Keratinocyte (primary cell): ENCODE measurements around the gene ABCB11. TPM values are rescaled to one million over a fixed set of nuclear protein-coding genes. Genes with fewer than 3 reads are reported as not detected.

Experiments used
- DNase-seq: peaks from one replicate; pipeline ENCODE4 v3.0.0-alpha.2; 2011; ENCODE audit warnings: low read depth, missing footprints, low spot score
- FAIRE-seq: peaks from 2 replicates; lab custom pipeline; 2011; peaks lifted over from hg19 to GRCh38; lab: Jason Lieb, UNC
- H2AFZ ChIP-seq: 2 replicates; pipeline ENCODE4 v1.6.0; 2012; ENCODE audit warnings: low read length, control low read depth, inconsistent platforms; ENCODE audit not compliant: control insufficient read depth
- H3K27ac ChIP-seq: 2 replicates; pipeline ENCODE4 v1.5.1; 2011; ENCODE audit warnings: low read length; ENCODE audit not compliant: control insufficient read depth, insufficient read depth
- H3K27me3 ChIP-seq: 3 replicates; pipeline ENCODE4 v1.6.0; 2011; ENCODE audit warnings: low read length; ENCODE audit not compliant: control insufficient read depth, insufficient read depth; ENCODE audit errors: extremely low read depth
- H3K36me3 ChIP-seq, 2 experiments: 2 replicates in 1 of 2; 3 replicates in 1 of 2; pipeline ENCODE4 v1.5.1; 2011; ENCODE audit warnings: low read length in 2 of 2, mild to moderate bottlenecking in 1 of 2; ENCODE audit not compliant: control insufficient read depth in 2 of 2, insufficient read depth in 2 of 2; ENCODE audit errors: extremely low read depth in 1 of 2
- H3K4me1 ChIP-seq: 3 replicates; pipeline ENCODE4 v1.5.1; 2011; ENCODE audit warnings: low read length; ENCODE audit not compliant: control insufficient read depth, insufficient read depth; ENCODE audit errors: extremely low read depth
- H3K4me2 ChIP-seq: 3 replicates; pipeline ENCODE4 v1.6.0; 2011; ENCODE audit warnings: low read depth, low read length; ENCODE audit not compliant: control insufficient read depth, insufficient read depth; ENCODE audit errors: extremely low read depth
- H3K4me3 ChIP-seq, 3 experiments: fragments of 200-600 bp in 1 of 3; sonication (generic) in 1 of 3; 2 replicates in 2 of 3; 3 replicates in 1 of 3; pipeline ENCODE4 v1.5.1; 2011 to 2016; ENCODE audit warnings: low read length in 3 of 3, mild to moderate bottlenecking in 3 of 3, control low read depth in 2 of 3, inconsistent platforms in 1 of 3, low read depth in 1 of 3, mixed read lengths in 1 of 3, mixed run types in 1 of 3, moderate library complexity in 1 of 3; ENCODE audit not compliant: control insufficient read depth in 2 of 3, insufficient read depth in 2 of 3; ENCODE audit errors: extremely low read depth in 1 of 3
- H3K79me2 ChIP-seq: 2 replicates; pipeline ENCODE4 v1.6.0; 2012; ENCODE audit warnings: low read length; ENCODE audit not compliant: control insufficient read depth, insufficient read depth
- H3K9ac ChIP-seq: 3 replicates; pipeline ENCODE4 v1.6.0; 2011; ENCODE audit warnings: low read length; ENCODE audit not compliant: control insufficient read depth, insufficient read depth; ENCODE audit errors: extremely low read depth
- H3K9me1 ChIP-seq: 3 replicates; pipeline ENCODE4 v1.6.0; 2011; ENCODE audit warnings: low read length; ENCODE audit not compliant: control insufficient read depth, insufficient read depth; ENCODE audit errors: extremely low read depth
- H3K9me3 ChIP-seq: 2 replicates; pipeline ENCODE4 v1.5.1; 2012; ENCODE audit warnings: low read depth, low read length; ENCODE audit not compliant: control insufficient read depth
- H4K20me1 ChIP-seq: 3 replicates; pipeline ENCODE4 v1.6.0; 2011; ENCODE audit warnings: low read length; ENCODE audit not compliant: control insufficient read depth, insufficient read depth; ENCODE audit errors: extremely low read depth
- EZH2 ChIP-seq: IDR thresholded peaks from one replicate; pipeline ENCODE4 v1.6.1; 2012; ENCODE audit warnings: inconsistent platforms, mild to moderate bottlenecking, low read length, moderate library complexity
- dilution Hi-C: fragments of 300-500 bp; cut with MboI; formaldehyde crosslinking; loops from one replicate; pipeline ENCODE4 v1.7.0; 2020; ENCODE audit warnings: low sequenced_read_pairs; ENCODE audit not compliant: extremely low pct_ligation_motif_present
- polyA plus RNA-seq, 5 experiments: library from polyadenylated mRNA; depleted of rRNA in 3 of 5; stranded (reverse) in 3 of 5; stranded (forward) in 1 of 5; unstranded in 1 of 5; fragments of >200 nt; gene quantifications; 1 replicate in 1 of 5; 2 replicates in 3 of 5; 3 replicates in 1 of 5; pipeline versions ENCODE4 v1.2.1 to v1.2.3, GENCODE V29; 2011 to 2012; ENCODE audit warnings: missing spikeins in 2 of 5, low read depth in 1 of 5, low replicate concordance in 1 of 5
- TF ChIP-seq, protein P1 (sequence below), 3 experiments: IDR thresholded peaks in 1 of 3; conservative IDR thresholded peaks in 1 of 3; optimal IDR thresholded peaks in 1 of 3; 2 replicates in 2 of 3; 3 replicates in 1 of 3; pipeline versions ENCODE3 to v1.5.1; 2011; ENCODE audit warnings: low read length in 3 of 3, mild to moderate bottlenecking in 3 of 3, moderate library complexity in 2 of 3, control low read depth in 1 of 3, inconsistent platforms in 1 of 3; ENCODE audit not compliant: insufficient read depth in 2 of 3; ENCODE audit errors: extremely low read depth in 1 of 3

ABCB11 gene
- polyA plus RNA-seq, 1 donor (not counting 4 experiments of a cell fraction or from before 2014, with no cell fraction given) = 0.03 TPM

DNA sequence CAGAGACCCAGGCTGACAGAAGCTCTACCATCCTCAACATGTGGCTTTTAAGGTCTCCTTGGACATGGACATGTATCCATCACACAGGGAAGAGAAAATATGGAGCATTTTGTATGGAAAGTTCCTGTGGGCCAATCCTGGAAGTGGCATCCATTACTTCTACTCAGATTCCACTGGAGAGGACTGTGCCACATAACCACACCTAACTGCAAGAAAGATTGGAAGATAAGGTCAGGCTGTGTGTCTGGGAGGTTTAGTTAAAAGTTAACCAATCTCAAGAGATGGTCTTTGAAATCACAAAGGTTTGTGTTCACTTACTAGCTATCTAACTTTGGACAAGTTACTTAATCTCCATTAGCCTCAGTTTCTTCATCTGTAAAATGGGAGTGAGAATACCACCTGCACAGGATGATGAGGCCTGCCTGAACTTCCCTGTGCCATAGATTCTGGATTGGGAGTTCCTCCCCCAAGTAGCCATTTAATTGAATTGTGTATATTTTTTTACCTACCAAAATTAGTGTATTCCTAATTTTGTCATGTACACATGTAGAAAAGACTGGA is 3.9 kb upstream of the ABCB11 start:
- Histone ChIP-seq H3K79me2 (no peaks in the 10 kb centered on the region), H3K27me3 (no peaks in the 10 kb centered on the region), H3K27ac (no peak overlapping the region), H3K9ac (no peak overlapping the region), H4K20me1 (no peaks in the 10 kb centered on the region), H3K9me1 (no peaks in the 10 kb centered on the region), H3K36me3 (no peaks in the 10 kb centered on the region), H3K4me1 (peaks cover 14% of the 10 kb centered on the region), H2AFZ (no peak overlapping the region), H3K4me3 (no peak overlapping the region), H3K4me2 (no peak overlapping the region), H3K9me3 (no peaks in the 10 kb centered on the region)
- dilution Hi-C loops = no loop called here
- no peak for DNase-seq
- no peak for FAIRE-seq
- TF ChIP-seq, protein P1, sequence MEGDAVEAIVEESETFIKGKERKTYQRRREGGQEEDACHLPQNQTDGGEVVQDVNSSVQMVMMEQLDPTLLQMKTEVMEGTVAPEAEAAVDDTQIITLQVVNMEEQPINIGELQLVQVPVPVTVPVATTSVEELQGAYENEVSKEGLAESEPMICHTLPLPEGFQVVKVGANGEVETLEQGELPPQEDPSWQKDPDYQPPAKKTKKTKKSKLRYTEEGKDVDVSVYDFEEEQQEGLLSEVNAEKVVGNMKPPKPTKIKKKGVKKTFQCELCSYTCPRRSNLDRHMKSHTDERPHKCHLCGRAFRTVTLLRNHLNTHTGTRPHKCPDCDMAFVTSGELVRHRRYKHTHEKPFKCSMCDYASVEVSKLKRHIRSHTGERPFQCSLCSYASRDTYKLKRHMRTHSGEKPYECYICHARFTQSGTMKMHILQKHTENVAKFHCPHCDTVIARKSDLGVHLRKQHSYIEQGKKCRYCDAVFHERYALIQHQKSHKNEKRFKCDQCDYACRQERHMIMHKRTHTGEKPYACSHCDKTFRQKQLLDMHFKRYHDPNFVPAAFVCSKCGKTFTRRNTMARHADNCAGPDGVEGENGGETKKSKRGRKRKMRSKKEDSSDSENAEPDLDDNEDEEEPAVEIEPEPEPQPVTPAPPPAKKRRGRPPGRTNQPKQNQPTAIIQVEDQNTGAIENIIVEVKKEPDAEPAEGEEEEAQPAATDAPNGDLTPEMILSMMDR (optimal IDR thresholded peaks at IDR 0.05 in 1 of 3, IDR thresholded peaks at IDR 0.05 in 1 of 3, conservative IDR thresholded peaks at IDR 0.05 in 1 of 3; ENCODE audit: extremely low read depth in 1 of 3, insufficient read depth in 2 of 3, low read length in 3 of 3) = no peak
- TF ChIP-seq EZH2 = no peak

DNA sequence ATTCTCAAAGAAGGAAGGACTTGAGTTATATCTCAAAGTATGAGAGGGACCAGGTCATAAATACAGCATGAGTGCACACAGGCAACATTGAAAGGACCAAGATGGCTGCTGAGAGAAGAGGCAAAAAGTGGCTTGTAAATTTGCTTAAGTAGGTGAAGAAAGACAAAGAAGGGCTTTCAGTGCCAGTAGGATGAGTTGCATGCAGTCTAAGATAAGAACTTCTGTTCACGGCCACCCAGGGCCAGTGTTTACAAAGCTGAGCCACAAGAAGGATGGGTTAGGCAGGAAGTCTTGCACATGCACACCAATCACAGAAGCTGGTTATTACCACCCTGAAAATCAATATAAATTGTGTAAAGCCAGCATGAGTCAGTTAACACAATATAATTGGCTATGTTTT is 3.1 kb upstream of the ABCB11 start:
- no peak for FAIRE-seq
- no peaks in the 10 kb centered on the region for H3K27me3 ChIP-seq
- no peaks in the 10 kb centered on the region for H4K20me1 ChIP-seq
- no peak for DNase-seq
- TF ChIP-seq, protein P1 (optimal IDR thresholded peaks at IDR 0.05 in 1 of 3, IDR thresholded peaks at IDR 0.05 in 1 of 3, conservative IDR thresholded peaks at IDR 0.05 in 1 of 3; ENCODE audit: extremely low read depth in 1 of 3, insufficient read depth in 2 of 3, low read length in 3 of 3) = no peak
- no peak for TF ChIP-seq EZH2
- no peaks in the 10 kb centered on the region for H3K79me2 ChIP-seq
- no peak overlapping the region for H2AFZ ChIP-seq
- no peaks in the 10 kb centered on the region for H3K9me3 ChIP-seq
- H3K4me2 ChIP-seq = no peak overlapping the region
- H3K36me3 ChIP-seq = no peaks in the 10 kb centered on the region
- dilution Hi-C loops = no loop called here
- peaks cover 14% of the 10 kb centered on the region for H3K4me1 ChIP-seq
- no peaks in the 10 kb centered on the region for H3K9me1 ChIP-seq
- H3K9ac ChIP-seq = no peak overlapping the region
- H3K4me3 ChIP-seq = no peak overlapping the region
- no peak overlapping the region for H3K27ac ChIP-seq
